BE2C (cell line): ENCODE measurements around the gene KANSL1.

Experiments used
- DNase-seq: peaks from one replicate; pipeline ENCODE4 v3.0.0-alpha.2; 2020
- H3K27me3 ChIP-seq: fragments of 250-450 bp; sonication (Bioruptor Pico); 2 replicates; pipeline ENCODE4 v1.5.1; 2020; ENCODE audit warnings: mild to moderate bottlenecking
- H3K36me3 ChIP-seq: fragments of 250-450 bp; sonication (Bioruptor Pico); 2 replicates; pipeline ENCODE4 v1.5.1; 2020; ENCODE audit warnings: mild to moderate bottlenecking
- H3K4me1 ChIP-seq: fragments of 250-450 bp; sonication (Bioruptor Pico); 2 replicates; pipeline ENCODE4 v1.5.1; 2020
- H3K4me3 ChIP-seq: 2 replicates; pipeline ENCODE4 v1.5.1; 2011; ENCODE audit warnings: low read depth, low read length
- H3K9me3 ChIP-seq: fragments of 250-450 bp; sonication (Bioruptor Pico); 2 replicates; pipeline ENCODE4 v1.5.1; 2020
- TF ChIP-seq, protein P1 (sequence below): IDR thresholded peaks from 2 replicates; pipeline ENCODE4 v1.5.1; 2012; ENCODE audit warnings: mild to moderate bottlenecking, low read depth, low read length

KANSL1 gene

DNA sequence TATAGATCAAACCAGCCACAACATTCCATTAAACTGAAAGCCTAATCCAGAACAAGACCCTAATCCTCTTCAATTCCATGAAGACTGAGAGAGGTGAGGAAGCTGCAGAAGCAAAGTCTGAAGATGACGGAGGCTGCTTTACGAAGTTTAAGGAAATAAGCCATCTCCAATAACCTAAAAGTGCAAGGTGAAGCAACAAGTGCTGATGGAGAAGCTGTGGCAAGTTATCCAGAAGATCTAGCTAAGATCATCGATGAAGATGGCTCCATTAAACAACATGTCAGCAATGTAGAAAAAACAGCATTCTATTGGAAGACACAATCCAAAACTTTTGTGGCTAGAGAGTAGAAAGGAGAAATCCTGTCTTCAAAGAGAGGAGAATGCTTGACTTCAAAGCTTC lies 69.6 kb downstream of the KANSL1 start:
- no peak for DNase-seq
- H3K36me3 ChIP-seq = peaks cover 3% of the 10 kb centered on the region; the same call in 1 of the 2 replicates
- TF ChIP-seq, protein P1, sequence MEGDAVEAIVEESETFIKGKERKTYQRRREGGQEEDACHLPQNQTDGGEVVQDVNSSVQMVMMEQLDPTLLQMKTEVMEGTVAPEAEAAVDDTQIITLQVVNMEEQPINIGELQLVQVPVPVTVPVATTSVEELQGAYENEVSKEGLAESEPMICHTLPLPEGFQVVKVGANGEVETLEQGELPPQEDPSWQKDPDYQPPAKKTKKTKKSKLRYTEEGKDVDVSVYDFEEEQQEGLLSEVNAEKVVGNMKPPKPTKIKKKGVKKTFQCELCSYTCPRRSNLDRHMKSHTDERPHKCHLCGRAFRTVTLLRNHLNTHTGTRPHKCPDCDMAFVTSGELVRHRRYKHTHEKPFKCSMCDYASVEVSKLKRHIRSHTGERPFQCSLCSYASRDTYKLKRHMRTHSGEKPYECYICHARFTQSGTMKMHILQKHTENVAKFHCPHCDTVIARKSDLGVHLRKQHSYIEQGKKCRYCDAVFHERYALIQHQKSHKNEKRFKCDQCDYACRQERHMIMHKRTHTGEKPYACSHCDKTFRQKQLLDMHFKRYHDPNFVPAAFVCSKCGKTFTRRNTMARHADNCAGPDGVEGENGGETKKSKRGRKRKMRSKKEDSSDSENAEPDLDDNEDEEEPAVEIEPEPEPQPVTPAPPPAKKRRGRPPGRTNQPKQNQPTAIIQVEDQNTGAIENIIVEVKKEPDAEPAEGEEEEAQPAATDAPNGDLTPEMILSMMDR = no peak
- H3K4me1 ChIP-seq = no peaks in the 10 kb centered on the region
- no peak overlapping the region for H3K4me3 ChIP-seq
- no peaks in the 10 kb centered on the region for H3K27me3 ChIP-seq
- no peaks in the 10 kb centered on the region for H3K9me3 ChIP-seq

DNA sequence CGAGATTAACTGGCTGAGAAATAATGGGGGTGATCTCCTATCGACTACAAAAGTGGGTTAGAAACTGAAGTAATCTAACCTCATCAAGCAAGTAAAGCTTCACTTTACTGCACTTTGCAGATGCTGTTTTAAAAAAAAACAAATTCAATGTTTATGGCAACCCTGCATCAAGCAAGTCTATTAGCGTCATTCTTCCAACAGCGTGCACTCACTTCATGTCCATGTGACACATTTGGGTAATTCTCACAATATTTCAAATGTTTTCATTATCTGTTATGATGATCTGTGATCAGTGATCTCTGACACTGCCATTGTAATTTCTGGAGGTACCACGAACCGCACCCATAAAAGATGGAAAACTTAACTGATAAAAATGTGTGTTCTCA lies 70.8 kb downstream of the KANSL1 start:
- H3K4me3 ChIP-seq = no peak overlapping the region

DNA sequence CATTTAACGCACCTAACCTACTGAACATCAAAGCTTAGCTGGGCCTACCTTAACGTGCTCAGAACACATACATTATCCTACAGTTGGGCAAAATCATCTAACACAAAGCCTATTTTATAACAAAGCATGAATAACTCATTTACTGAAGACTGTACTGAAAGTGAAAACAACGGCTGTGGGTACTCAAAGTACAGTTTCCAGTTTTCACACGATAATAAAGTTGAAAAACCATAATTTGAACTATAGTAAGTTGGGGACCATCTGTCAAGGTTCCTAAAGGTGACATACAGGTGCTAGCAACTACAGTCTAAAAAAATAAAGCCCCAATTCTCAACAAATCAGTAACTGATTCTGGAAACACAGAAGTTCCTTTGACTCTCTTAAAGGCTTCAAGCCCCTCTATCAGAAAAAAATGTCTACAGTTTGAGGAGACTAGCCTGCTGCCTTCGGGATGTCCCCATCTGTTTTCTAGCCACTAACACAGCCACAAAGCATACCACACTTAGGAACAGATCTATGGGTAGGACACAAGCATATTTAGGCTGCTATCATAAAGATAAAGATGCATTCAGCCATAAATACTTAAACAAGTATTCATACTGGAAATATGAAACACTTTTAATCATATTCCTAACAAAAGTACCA lies 71.3 kb downstream of the KANSL1 start:
- no peaks in the 10 kb centered on the region for H3K27me3 ChIP-seq
- TF ChIP-seq, protein P1 = no peak
- no peak overlapping the region for H3K4me3 ChIP-seq
- peaks cover 6% of the 10 kb centered on the region; the same call in 1 of the 2 replicates for H3K36me3 ChIP-seq
- H3K9me3 ChIP-seq = no peaks in the 10 kb centered on the region
- no peak for DNase-seq
- peaks cover 4% of the 10 kb centered on the region; the same call in 1 of the 2 replicates for H3K4me1 ChIP-seq

More for the DNA sequence above, 70.8 kb downstream of the KANSL1 start:
- Histone ChIP-seq H3K9me3 (no peaks in the 10 kb centered on the region), H3K36me3 (peaks cover 3% of the 10 kb centered on the region; the same call in 1 of the 2 replicates), H3K27me3 (no peaks in the 10 kb centered on the region), H3K4me1 (peaks cover 4% of the 10 kb centered on the region; the same call in 1 of the 2 replicates)
- TF ChIP-seq, protein P1 = no peak
- DNase-seq = no peak

DNA sequence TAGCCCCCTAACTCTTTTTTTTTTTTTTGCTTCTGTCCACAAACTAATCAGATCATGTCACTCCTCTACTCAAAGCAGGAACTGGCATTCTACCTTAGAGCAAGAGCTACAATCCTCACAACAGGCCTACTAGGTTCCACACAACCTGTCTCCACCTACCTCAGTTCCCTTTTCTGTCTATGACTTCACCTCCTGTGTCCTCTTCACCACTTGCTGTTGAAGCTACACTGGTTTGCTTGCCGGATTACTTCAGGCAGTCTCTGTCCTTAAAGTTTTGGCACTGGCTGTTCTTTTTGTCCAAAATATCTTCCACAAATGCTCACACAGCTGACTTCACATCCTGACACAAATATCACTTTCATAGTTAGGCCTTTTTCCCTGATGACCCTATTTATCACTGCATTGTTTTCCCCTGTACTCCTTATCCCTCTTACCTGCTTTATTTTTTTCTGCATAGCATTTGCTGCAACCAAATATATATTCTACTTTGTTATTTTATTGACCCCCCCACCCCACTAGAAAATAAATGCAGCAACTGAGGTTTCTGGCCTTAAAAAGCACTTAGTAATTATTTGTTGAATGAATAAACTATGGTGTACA lies 72.0 kb downstream of the KANSL1 start:
- H3K36me3 ChIP-seq = peaks cover 6% of the 10 kb centered on the region; the same call in 1 of the 2 replicates
- TF ChIP-seq, protein P1 = no peak
- no peaks in the 10 kb centered on the region for H3K9me3 ChIP-seq
- H3K4me3 ChIP-seq = no peak overlapping the region
- DNase-seq = no peak
- no peaks in the 10 kb centered on the region for H3K27me3 ChIP-seq
- peaks cover 4% of the 10 kb centered on the region; the same call in 1 of the 2 replicates for H3K4me1 ChIP-seq

DNA sequence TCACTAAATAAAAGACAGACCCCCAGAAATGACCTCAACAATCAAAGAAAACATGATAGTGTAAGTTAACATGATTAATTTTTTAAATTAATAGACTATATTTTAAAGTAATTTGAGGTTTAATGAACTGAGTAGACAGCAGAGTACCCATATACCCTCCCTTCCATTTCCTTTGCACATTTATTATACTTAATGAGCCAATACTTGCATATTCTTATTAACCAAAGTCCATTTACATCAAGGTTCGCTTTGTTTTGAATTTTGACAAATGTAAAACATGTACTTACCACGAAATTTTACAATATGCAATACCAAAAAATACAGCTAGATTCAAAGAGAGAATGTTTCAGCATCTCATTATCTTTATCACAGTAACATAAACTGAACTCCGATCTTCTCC lies 72.7 kb downstream of the KANSL1 start:
- Histone ChIP-seq H3K36me3 (peaks cover 6% of the 10 kb centered on the region; the same call in 1 of the 2 replicates), H3K27me3 (no peaks in the 10 kb centered on the region), H3K4me3 (no peak overlapping the region), H3K4me1 (peaks cover 4% of the 10 kb centered on the region; the same call in 1 of the 2 replicates), H3K9me3 (no peaks in the 10 kb centered on the region)
- TF ChIP-seq, protein P1 = no peak
- DNase-seq = no peak

DNA sequence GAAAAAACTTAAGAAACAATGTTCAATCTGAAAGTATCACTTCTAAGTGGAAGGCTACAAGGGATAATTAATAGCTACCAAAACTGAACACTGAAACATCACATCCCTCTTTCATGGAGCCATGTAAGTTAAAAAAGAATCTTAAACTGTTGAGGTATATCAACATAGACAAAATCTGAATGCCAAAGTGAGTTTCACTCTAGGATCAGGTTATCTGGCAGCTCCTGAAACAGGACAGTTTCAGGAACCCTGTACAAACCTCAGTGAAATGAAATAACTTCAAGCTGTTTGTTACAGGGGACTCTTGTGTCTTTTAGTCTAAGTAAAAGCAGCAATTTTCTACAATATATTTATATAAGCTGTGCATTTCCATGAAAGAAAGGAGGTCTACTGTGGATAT lies 73.2 kb downstream of the KANSL1 start:
- H3K36me3 ChIP-seq = peaks cover 6% of the 10 kb centered on the region; the same call in 1 of the 2 replicates
- no peak for DNase-seq
- H3K4me3 ChIP-seq = no peak overlapping the region
- TF ChIP-seq, protein P1 = no peak
- H3K27me3 ChIP-seq = no peaks in the 10 kb centered on the region
- H3K9me3 ChIP-seq = no peaks in the 10 kb centered on the region
- peaks cover 4% of the 10 kb centered on the region; the same call in 1 of the 2 replicates for H3K4me1 ChIP-seq
